Choroid plexus epithelial cell (primary cell): ENCODE measurements around the gene CPE.
A peak's percentile ranks its signal among the peaks of the same experiment; 100 is the strongest.
"Not testable (repeated sequence)": the region's sequence is repeated elsewhere in the genome, so short reads cannot be mapped to it uniquely, and the experiment has no call there.

Source experiments
- DNase-seq: peaks from one replicate; pipeline ENCODE4 v3.0.0-alpha.2; 2010; ENCODE audit warnings: low read depth
- H3K4me3 ChIP-seq: 2 replicates; pipeline ENCODE4 v1.5.1; 2011; ENCODE audit warnings: low read depth, mild to moderate bottlenecking, control low read depth, low read length, moderate library complexity
- TF ChIP-seq, protein P1 (sequence below): conservative IDR thresholded peaks from 2 replicates; pipeline ENCODE4 v1.5.1; 2011; ENCODE audit warnings: low read depth, mild to moderate bottlenecking, control low read depth, inconsistent platforms, low read length, moderate library complexity

The CPE gene

DNA sequence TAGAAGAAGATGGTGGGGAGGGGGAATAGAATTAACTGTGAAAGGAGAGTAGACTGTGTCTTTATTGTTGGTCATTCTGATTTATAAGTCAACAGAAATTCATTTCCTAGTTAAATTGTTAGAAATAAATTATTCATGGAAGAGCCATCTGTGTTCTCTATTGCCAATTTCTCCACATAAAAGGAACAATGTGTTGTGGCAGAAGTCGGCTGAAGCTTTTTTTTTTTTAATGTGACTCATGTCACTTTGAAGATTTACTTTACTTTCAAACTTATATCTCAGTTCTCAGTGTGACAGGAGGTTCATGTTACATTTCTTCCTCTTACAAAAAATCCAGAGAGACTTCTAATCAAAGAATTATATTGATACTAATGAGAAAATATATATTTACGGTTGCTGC lies 60.5 kb downstream of the CPE start:
- DNase-seq: no peak
- H3K4me3 ChIP-seq: no peak overlapping the region
- TF ChIP-seq, protein P1, sequence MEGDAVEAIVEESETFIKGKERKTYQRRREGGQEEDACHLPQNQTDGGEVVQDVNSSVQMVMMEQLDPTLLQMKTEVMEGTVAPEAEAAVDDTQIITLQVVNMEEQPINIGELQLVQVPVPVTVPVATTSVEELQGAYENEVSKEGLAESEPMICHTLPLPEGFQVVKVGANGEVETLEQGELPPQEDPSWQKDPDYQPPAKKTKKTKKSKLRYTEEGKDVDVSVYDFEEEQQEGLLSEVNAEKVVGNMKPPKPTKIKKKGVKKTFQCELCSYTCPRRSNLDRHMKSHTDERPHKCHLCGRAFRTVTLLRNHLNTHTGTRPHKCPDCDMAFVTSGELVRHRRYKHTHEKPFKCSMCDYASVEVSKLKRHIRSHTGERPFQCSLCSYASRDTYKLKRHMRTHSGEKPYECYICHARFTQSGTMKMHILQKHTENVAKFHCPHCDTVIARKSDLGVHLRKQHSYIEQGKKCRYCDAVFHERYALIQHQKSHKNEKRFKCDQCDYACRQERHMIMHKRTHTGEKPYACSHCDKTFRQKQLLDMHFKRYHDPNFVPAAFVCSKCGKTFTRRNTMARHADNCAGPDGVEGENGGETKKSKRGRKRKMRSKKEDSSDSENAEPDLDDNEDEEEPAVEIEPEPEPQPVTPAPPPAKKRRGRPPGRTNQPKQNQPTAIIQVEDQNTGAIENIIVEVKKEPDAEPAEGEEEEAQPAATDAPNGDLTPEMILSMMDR: no peak

DNA sequence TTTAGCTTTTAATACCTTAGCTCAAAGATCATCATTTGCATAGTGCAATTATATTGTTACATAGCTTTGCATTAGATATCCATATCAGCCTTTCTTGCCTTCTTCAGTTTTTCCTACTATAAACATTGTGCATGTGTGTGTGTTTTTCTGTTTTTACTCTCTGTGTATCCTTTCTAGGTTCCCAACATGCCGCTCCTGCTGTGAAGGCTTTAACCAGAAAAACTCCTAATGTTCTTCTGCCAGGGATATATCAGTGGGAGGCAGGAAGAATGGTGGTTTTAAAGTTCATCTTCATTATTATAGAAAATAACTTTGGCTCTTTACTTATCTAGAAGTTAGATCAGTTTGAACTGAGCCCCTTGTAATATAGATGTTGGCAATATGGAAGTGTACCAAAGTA lies 61.2 kb downstream of the CPE start:
- DNase-seq: peak; percentile 50
- H3K4me3 ChIP-seq: no peak overlapping the region
- TF ChIP-seq, protein P1: no peak

DNA sequence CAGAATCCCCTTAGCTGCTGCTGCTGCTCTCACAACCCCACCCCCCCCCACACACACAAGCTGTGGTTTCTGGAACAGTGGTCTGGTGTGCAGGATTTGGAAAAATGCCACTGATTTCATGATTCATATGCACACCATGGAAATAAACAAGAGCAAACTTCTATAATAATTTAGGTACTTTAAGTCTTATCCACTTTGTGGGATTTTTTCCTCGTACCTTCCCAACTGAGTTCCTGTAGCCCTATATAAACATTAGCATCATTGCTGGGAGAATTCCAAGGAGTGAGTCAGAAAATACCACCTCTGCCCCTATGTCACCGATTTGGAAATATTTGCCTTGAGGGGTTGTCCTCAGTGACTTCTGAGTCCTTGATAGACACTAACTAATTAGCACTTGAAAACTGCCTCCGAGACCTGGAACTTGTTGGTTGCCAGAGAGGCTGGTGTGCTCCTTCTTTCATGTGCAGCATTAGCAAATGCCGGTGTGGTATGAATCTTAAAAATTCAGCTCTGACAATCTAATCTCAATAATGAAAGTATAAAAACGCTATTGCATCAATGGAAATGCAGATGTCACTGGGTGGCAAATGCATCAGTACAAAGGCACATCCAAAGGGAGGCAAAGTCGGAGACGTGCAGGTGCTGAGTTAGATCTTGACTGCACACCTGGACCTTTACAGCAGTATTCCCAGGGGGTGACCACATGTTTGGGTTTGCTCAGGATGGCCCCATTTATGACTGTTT lies 61.8 kb downstream of the CPE start:
- H3K4me3 ChIP-seq: peak overlapping the region; percentile 32
- TF ChIP-seq, protein P1: no peak
- DNase-seq: peak; percentile 82

DNA sequence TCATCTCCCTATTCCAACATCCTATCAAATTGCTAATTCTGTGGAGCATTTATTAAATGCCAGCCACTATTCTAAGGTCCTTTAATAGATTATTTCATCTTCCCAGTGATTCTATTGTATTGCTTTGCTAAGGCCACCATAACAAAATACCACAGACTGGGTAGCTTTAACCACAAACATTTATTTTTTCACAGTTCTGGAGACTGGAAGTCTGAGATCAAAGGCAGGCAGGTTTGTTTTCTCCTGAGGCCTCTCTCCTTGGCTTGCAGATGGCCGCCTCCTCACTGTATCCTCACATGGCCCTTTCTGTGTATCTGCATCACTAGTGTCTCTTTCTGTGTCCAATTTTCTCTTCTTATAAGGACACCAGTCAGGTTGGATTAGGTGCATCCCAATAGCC lies 64.5 kb downstream of the CPE start:
- peak; percentile 19 for DNase-seq
- TF ChIP-seq, protein P1: no peak
- H3K4me3 ChIP-seq: no peak overlapping the region

DNA sequence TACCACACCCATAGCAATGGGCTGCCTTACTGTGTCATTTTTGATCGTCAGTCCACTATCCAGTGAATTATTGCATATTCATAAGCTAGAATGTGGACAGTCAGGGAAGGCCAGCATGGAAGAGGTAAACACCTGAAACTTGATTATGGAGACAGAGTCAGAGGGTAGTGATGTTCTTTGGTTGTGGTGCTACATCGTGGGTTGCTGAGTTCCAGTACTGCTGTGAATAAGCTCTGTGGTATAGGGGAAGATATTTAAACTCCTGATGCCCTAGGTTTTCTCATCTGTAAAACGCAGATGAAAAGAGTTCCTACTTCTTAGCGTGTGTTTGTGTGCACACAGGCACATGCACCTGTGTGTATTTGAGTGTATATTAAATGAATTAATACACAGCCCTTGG lies 69.9 kb downstream of the CPE start:
- H3K4me3 ChIP-seq: no peak overlapping the region
- no peak for DNase-seq
- TF ChIP-seq, protein P1: no peak

DNA sequence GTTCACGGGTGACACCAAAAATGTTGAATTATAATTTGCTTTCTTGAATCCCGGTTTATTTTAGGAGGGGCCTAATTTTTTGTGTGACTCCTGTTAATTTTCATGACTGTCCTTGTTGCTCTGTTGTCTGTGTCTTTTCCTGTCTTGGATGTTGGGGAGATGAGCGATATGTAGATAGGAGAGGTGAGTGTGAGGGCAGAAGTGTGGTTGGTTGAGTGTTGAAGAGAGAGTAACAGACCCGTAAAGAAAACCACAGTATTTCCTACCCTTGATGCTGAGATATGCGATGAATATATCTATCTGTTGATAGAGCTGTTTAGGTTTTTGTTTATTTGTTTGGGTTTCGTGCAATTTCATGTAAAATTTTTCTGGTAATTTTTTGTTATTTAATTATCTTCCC lies 70.5 kb downstream of the CPE start:
- no peak overlapping the region for H3K4me3 ChIP-seq
- TF ChIP-seq, protein P1: no peak
- DNase-seq: no peak

DNA sequence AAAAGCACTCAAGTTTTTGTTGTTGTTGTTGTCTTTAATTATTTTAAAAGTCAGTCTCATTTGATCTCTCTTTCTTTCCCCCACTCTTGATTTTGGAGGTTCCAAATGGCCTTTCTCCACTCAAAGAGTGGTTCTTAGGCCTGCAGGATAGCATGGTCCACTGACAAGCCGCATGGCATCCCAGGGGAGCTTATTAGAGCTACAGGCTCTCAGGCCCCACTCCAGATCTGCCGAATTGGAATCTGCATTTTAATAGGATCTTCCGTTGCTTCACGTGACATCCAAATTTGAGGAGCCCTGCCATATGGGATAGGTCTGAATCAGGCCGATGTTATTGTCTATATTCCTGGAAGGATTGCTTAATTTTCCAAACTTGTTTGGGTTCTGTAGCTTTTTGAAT lies 72.1 kb downstream of the CPE start:
- DNase-seq: no peak
- TF ChIP-seq, protein P1: no peak
- H3K4me3 ChIP-seq: no peak overlapping the region

DNA sequence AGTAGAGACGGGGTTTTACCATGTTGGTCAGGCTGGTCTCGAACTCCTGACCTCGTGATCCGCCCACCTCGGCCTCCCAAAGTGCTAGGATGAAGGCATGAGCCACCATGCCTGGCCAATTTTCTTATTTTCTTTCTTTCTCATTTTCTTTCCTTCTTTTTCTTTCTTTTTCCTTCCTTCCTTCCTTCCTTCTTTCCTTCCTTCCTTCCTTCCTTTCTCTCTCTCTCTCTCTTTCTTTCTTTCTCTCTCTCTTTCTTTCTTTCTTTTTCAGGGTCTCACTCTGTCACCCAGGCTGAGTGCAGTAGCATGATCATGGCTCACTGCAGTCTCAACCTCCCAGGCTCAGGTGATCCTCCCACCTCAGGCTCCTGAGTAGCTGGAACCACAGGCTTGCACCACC lies 74.3 kb downstream of the CPE start:
- not testable (repeated sequence) for DNase-seq

More for the DNA sequence above, 74.3 kb downstream of the CPE start:
- H3K4me3 ChIP-seq: not testable (repeated sequence)
